KG1 (cell line): ENCODE data around the gene AKAP8.
"Not testable (repeated sequence)": the region's sequence is repeated elsewhere in the genome, so short reads cannot be mapped to it uniquely, and the experiment has no call there.

Experiments
- DNase-seq: peaks from one replicate; lab custom pipeline; 2025; lab: John Stamatoyannopoulos, UW

AKAP8 gene

DNA sequence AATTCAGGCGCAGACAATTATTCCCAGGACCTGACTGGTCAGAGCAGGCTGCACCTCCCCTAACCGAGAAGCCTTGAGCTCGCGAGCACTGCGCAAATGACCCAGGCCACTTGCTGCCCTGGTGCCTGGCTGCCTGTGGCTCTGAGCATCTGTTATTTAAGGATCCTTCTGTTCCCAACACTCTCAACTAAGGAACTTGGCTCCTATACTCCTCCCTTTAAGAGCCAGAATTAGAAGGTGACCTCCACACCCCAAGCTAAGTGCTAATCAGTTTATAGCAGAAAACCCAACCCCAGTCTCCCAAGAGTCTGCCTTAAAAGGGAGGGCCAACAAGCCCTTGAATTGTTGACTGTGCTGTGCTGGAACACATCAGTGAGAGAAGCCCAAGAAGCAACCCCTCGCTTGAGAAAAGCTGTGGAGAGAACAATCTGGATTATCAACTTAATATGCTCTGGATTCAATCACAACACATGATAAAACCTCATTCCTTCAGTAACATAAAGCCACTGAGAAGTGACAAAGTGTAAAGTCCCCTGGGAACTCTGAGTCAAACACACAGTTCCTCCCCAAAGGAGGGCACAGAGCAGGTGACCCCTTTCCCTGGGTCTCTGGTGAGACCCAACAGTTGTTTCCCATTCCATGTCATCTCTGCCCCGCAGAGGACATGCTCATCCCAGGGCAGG, 24.7 kb upstream of the AKAP8 start:
- DNase-seq: no peak

DNA sequence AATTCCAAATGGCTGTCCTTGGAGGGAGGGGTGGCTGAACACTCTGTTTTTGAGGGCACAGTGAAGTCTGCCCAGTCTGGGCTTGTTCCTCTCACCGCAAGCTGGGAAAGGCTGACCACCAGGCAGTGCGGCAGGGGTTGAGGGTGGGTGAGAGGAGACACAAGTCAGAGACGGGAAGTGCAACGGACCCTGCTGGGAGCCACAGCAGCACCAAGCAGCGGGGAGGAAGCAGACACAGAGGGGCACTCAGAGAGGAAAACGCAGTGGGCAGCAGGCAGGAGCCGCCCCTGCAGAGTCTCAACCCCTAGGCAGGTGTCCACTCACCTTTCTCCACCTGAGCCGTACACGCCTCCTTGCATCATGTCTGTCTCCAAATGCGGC, 23.6 kb upstream of the AKAP8 start:
- DNase-seq: no peak

DNA sequence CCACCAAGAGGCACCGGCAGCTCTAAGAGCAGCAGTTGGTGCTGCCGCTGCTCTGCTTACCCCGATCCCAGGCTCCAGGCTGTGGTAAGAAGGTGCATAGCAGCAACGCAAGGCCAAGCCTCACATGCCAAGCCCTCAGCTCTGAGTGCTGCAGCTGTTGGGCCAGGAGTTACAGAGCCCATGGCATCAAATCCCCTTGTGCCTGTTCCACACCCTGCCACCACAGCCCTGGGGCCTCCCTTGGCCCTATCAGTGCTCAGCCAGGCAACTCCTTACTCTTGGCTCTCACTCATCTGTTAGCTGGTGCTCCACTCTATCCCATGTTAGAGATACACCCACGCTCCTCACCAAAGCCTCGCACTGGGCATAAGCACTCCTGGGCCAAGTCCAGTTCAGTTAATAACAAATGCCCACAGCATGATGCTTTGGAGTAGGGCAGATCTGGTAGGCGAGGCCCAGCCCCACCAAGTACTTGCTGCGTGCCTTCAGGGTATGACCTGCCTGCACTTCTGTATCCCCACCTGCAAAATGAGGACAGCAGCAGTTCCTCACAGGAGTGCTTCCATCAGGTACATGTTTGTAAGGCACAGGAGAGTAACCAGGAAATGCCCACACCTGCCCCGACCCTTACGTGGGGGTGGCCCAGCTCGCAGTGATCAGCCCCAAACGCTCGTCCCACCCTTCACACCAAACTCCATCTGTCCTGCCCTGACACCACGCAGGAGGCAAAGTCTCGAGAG, 23.0 kb upstream of the AKAP8 start:
- DNase-seq: no peak

DNA sequence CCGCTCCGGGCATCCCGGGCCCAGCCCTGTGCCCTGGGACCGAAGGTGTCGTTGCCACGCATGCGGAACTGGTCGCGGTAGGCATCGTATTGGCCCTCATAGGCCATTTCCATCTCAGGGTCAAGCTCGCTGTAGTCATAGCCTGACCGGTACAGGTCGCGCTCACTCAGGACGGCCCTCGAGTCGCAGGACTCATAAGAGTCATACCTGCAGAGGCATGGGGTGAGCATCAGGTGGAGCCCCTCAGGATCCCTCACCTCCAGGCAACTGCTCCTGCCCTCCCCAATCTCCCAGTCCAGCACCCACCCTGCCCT, 21.8 kb upstream of the AKAP8 start:
- no peak for DNase-seq

DNA sequence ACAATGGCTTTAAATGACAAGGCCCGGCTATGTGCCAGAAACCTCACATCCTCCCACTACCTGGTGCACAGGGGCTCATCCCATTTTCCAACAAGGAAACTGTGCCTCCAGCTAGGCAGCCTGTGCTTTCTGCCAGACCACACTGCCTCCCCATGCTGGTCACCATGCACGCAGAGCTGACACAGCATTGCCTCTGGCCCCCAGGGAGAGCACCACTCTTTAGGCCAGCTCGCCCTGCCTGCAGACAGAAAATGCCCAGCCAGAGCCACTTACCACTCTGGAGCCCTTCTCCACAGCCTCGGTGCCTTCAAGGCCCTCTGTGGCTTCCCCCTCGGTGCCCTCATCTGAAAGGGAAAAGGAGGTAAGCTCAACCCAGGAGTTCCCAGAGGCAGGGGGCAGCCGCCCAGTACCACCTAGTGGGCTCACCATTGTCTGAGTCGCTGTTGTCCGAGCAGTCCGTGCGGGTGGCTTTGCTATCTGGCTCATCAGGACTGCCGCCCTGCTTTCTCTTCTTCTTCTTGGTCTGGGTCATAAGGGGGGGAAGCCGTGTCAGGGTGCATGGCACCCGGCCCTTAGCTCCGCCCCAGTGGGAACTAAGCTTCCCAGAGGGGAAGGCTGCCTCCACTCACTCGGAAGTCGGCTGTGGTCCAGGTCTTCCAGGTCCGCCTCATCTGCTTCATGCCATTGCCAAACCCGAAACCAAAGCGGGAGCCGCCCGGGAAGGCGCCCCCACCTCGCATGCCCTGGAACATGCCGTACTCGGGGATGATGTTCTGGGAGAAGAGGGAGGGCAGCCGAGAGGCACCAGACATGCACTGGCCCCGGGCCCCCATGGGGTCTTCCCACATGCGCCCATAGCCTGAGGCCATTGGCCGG, 21.2 kb upstream of the AKAP8 start:
- no peak for DNase-seq

DNA sequence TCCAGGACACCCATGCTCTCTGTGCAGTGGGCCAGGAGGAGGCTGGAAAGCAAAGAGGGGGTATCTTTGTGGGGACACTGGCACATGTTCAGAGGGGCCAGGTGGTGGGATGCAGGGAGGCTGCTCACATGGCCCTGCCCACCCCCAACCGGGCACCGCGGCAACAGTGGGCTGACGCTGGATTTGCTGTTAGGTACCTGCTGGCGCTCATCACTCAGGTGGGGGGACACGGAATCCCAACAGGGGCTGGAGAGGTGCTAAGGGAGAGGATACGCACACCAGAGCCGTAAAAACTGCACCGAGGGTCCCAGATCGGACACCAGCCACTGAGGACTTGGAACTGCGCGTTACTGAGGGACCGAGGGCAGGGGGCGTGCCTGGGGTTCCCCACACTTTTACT, 20.0 kb upstream of the AKAP8 start:
- no peak for DNase-seq

DNA sequence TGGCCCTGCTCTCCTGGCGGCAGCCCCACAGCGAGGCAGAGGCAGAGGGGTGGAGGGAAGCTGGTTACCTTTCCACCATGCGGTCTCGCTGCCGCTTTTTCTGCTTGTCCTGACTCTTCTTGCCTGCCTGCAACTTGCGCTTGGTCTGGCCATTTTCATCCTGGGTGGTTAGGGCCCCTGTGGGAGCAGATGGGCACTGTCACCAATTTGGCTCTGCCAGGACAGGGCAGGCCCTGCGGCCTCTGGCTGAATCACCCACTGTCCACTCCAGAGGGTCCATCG, 19.6 kb upstream of the AKAP8 start:
- no peak for DNase-seq

DNA sequence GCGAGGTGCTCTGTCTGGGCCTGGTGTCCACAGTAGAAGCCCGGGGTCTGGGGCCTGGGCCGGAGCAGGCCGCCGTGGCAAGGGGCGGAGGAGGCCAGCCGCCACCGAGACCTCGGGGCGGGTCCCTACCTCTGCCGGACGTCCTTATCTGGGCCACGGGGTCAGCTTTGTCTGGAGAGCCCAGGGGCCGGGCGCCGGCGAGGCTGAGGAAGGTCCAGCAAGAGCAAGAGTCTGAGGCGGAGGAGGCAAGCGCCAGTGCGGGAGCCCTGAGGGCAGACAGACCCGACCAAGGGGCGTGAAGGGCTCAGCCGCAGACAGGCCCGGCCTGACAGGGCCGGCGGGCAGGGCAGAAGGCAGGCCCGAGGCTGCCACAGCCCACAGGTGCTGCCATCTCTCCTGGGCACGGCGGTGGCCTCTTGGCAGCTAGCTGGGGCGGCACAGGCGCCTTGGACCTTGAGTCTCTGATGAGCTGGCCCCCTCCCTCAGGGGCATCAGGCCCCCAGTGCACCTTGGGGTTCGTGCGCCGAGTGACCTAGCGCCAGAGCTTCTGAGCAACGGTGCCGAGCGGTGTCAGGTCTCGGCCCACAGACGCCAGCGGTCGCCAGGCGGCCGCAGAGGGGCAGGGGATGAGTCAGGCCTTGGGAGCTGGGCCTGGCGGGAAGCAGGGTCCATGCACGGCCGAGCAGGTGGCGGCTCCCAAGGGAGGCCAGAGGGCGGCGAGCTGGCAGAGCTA, 19.1 kb upstream of the AKAP8 start:
- no peak for DNase-seq

DNA sequence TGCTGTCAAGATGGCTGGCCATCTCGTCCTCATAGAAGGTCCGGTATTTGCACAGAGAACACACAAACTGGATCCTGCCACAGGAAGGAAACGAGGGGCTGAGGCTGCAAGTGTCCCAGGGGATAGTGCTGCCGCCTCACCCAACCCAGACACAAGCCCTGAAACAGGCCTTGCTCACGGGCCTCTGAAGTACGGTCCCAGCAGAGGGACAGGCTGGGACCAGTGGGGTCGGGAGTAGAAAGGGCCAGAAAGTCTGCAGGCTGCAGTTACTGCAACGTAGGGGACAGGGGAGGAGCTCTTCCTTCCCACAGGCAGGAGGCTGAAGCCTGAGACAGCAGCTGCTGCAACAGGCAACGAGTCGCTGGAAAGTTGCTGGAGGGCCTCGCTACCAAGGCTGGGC, 18.2 kb upstream of the AKAP8 start:
- no peak for DNase-seq

DNA sequence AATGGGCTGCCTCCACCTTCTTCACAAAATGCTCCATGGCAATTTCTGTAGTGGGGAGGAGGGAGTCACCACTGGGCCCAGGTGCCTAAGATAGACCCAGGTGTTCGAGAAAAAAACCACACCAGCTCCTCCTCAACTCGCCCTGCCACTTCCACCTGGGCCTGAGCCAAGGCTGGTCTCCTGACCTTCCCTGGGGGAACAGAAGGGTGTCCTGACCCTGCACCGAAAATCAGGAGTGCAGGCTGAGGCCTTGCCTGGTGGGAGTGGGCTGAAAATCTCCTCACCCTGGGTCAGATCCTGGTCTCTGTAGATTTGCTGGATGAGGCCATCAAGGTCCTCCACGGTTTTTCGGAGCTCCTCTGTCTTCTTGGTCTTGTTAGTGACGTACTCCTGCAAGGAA, 17.6 kb upstream of the AKAP8 start:
- no peak for DNase-seq

DNA sequence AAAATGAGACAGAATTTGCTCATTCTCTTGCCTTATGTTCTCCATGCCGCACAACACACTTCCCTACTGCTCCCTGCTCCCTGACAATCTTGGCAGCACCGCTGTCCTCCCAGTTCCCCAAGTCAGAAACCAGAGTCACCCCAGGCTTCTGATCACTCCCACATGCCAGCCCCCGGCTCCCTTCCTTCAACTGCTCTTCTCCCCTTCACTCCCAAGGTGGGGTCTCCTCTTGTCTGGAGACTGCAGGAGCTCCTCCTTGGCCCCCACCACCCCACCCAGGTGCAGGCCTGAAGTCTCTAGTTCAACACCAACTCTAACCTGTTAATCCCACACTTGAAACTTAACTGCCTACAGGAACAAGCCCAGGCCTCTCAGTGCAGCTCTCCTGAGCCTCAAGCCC, 16.8 kb upstream of the AKAP8 start:
- DNase-seq: no peak

DNA sequence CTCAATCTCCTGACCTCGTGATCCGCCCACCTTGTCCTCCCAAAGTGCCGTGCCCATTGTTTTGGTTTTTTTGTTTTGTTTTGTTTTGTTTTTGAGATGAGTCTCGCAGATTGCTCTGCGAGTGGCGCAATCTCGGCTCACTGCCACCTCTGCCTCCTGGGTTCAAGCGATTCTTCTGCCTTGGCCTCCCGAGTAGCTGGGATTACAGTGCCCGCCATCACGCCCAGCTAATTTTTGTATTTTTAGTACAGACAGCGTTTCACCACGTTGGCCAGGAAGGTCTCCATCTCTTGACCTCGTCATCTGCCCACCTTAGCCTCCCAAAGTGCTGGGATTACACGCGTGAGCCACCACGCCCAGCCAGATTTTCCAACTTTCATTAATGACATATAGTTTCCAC, 15.7 kb upstream of the AKAP8 start:
- DNase-seq: not testable (repeated sequence)

DNA sequence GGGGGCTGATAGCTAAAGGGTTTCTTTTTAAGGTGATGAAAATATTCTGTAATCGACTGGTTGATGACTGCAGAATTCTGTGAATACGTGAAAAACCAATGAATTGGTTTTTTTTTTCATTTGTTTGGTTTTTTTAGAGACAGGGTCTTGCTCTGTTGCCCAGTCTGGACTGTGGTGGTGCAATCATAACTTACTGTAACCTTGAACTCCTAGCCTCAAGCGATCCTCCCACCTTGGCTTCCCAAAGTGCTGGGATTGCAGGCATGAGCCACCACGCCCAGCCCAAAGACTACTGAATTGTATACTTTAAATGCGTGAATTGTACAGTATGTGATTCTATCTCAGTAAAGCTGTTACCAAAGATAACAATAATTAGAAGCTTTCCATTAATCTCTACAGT, 14.8 kb upstream of the AKAP8 start:
- no peak for DNase-seq

DNA sequence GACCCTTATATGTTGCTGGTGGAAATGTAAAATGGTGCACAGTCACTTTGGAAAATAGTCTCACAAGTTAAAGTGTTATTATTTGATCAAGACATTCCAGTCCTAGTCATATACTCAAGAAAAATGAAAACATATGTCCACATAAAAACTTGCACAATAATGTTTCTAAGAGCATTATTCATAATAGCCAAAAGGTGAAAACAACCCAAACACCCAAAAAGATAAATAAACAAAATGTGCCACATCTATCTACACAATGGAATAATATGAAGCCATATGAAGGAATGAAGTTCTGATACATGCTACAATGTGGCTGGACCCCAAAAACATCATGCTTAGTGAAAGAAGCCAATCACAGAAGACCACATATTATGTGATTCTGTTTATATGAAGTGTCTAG, 14.4 kb upstream of the AKAP8 start:
- no peak for DNase-seq

DNA sequence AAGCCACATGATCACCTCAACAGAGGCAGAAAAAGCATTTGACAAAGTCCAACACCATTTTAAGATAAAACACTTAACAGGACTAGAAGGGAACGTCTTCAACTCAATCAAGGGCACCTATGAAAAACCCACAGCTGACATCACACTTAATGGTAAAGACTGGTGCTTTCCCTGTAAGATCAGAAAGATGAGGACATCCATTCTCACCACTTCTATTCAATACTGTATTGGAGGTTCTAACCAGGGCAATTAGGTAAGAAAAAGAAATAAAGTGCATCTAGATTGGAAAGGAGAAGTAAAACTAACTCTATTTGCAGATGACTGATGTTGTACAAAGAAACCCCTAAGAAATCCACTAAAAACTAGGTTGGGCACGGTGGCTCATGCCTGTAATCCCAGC, 11.2 kb upstream of the AKAP8 start:
- DNase-seq: no peak

DNA sequence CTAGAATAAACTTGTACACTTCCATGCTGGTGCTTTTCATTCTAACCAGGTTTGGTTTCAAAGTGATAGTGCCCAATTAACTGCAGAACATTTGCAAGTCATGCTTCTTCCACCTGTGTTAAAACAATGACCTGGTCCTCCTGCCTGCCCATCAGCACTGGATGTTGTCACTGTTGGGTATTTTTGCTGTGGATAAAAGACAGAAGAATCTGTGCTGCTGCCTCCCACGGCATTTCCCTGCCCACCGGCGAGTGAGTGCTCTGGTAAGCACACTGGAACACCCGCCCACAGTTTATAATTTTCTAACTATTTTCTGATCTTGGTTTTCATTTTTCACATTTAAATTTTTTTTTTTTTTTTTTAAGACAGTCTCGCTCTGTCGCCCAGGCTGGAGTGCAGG, 2.3 kb upstream of the AKAP8 start:
- no peak for DNase-seq

DNA sequence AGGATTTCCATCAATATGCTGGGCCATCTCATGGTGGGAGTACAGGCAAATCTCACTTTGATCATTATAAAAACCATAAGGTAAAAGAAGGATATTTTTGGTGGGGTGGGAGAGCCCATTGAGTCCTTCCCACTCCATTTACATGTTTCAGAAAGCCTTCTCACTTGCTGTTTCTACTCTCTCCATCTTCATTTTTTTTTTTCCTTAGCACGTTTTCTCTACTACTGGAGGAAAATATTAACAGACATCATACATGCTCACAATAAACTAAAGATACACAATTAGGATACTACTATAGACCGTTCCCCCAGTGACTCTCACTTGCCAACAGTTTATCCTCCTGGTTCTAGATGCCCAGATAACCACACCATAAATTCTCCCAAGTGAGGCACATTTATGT, 1.8 kb upstream of the AKAP8 start:
- no peak for DNase-seq

DNA sequence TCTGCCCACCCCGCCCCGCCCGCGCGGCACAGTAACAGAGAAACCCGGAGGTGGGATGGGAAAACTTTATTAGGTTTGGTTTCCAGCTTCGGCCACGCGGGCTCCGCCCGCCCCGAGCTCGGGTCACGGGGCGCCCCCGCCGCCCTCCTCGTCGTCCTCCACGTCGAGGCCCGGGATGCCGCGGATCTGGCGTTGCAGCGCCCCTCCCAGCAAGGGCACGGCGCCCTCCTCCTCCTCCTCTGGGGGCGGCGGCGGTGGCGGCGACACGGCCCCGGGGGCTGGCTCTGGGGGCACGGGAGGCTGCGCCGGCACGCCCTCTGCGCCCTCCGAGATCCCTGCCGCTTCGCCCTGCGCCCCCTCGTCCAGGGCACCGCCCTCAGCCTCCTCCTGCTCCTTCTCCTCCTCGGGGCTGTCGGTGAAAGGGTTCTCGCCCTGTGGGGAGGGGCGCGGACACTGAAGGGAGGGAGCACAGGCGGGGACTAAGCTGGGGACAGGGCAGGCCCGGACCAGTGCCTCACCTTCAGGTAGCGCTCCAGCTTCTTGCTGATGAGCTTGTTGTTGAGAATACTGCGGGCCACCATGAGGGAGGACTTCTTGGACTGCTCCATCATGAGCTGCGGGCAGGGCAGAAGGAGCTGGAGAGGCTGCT, 536 bp upstream of the AKAP8 start:
- DNase-seq: no peak

DNA sequence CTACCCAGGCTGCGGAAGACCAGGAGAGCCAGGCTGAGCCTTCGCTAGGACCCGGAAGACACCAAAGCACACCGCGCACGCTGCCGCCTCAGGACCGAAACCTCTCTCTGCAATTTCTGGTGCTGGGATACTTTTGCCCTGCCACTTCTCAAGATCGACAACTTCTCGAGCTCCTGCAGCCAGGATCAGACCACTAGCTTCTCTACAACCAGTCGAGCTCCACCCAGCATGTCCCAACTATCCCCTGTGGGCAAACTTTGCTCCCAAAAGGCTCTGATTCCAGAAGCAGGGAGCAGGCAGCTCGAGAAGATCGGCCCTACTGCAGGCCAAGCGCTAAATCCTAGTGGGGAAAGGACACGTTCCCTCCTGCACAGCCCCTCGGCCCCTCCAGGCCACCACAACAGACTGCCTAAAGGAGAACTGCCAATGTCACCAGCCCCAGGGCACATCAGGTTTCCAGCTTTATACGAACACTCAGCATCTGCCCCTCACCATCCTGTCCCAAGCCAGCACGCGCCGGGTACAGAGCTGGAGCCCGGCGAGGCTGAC, 979 bp downstream of the AKAP8 start:
- peak; percentile 15 for DNase-seq

DNA sequence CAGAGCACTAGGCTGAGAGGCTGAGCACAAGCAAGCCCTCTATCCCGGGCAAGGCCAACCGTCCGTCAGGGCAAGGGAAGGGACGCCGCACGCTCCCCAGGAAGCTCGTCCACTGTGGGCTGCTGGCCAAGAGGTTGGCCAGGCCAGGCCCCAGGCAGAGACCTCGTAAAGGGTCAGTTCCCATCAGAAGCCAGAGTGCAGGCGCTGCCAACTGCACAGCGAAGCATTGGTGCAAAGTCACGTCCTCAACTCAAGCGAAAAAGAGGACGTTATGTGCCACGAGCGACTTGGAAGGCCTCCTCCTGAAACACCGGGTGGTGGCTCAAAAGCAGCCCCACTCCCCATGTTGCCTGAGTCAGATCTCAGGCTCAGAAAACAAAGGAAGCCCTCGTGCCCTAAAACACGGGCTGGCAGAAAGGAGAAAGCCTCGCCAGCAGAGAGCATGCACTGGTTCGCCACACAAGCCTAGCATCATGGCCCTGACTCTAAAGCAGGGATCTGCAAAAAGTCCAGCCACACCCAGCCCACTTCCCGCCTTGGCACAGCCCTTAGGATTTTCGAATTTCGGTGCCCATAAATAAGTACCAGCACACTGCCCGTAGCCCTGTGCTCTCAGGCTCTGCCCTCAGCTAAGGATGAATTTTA, 4.7 kb downstream of the AKAP8 start:
- no peak for DNase-seq

DNA sequence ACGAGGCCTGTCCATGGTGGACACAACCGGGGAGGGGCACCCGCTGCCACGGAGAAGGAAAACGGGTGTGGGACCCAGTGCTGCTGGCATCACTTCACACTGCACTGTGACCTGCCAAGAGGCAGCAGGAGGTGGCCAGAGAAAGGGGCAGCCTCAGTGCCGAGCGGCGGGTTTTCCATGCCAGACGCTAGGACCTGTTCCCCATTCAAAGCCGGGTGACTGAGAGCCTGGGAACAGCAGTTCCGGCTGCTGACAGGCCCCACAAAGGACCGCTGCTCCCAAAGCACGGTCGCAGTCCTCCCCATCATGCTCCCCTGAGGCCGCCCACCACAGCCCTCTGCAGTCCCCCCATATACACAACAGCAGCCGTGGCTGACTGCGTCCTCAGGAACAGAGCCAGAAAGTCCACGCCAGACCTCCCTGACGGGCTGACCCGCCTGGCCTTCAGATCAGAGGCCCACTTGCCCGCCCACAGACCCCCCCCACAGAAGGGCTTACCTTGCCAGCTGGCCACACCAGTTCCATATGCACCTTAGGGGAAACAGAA, 5.4 kb downstream of the AKAP8 start:
- DNase-seq: no peak
